GM18861 (cell line): ENCODE measurements around the gene NOP9.
A peak's percentile ranks its signal among the peaks of the same experiment; 100 is the strongest.

ENCODE experiments used
- ATAC-seq: cut with Tn5 transposase; IDR thresholded peaks from one replicate; pipeline ENCODE4 v1.9.1; 2021; ENCODE audit not compliant: unreplicated experiment

The NOP9 gene

GRCh38 chr14:24262821-24263733 is 36.6 kb upstream of the NOP9 start, which contains the start of gene TGM1:
Gene TGM1 (minus strand): TSS chr14:24263177. CDS start chr14:24262352, 825 bp downstream.
- ATAC-seq, result no peak

GRCh38 chr14:24263848-24264247 is 35.8 kb upstream of the NOP9 start:
- no peak for ATAC-seq

DNA sequence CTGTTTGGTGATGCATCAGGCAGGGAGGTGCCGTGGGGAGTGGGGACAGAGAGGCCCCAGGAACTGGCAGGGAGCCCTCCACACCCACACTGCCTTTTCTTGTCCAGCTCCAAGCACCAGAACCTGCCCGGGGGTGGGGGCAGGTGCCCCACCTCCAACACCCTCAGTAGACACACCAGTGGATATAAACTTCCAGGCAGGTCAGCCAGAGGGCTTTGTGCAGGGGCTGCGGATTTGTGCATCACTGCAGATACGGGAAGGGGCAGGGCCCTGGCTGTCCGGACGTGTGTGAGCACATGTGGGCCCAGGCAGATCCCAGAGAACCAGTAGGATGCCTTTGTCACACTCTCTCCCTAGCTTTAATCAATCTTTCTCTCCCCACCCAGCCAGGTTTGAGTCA is 35.4 kb upstream of the NOP9 start:
- ATAC-seq, result no peak

GRCh38 chr14:24266344-24267244 is 33.1 kb upstream of the NOP9 start:
- ATAC-seq, result no peak

DNA sequence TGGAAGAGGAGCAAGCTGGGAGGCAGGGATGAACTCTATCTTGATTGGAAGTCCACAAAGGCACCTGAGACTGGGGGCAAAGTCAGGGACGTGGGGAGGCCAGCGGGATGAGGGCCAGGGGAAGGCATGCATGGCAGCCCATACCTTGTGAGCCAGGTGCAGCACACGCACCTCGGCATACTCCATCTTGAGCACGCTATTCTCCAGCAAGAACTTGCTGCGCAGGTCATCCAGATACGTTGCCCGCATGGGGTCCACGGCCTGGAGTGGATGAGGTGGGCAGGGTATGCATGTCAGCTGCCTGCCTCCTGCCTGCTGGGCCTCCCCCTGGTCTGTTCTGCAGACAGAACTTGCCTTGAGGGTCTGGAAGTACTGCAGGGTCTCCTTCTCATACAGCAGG is 32.1 kb upstream of the NOP9 start:
- no peak for ATAC-seq

DNA sequence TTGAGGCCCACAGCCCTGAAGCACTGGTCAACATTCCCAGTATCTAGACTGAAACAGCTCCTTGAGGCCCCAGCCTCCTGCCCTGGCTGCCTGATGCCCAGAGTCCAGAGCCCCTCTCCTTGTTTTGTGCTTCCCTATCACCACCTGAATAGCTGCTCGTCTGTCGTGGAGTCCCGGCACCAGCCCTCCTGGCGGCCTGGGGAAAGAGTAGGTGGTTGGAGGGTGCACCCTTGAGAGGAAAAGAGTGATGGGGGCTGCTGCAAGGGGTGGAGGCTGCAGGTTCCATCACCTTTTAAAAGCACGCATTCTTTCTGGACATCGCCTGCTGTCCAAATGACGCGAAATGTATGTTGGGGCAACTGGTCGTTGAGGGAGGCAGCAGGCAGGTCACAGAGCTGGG is 31.4 kb upstream of the NOP9 start:
- no peak for ATAC-seq

DNA sequence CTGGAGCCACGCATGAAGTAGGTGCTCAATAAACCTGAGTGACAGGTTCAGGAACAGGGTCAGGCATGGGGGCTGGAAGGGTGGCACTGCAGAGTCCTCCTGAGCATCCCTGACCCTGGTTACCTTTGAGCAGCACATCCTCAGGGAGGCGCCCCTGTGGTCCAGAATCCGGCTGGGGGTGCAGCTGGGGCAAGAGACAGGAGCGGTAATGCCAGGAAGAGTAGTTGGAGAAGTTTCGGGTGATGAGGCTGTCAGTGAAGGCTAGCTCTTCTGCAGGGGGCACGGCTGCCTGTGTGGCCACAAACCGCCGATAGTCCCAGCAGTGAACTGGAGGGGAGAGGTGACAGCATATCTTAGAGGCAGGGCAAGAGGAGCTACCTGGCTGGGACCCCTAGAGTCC is 30.3 kb upstream of the NOP9 start:
- ATAC-seq, result no peak

DNA sequence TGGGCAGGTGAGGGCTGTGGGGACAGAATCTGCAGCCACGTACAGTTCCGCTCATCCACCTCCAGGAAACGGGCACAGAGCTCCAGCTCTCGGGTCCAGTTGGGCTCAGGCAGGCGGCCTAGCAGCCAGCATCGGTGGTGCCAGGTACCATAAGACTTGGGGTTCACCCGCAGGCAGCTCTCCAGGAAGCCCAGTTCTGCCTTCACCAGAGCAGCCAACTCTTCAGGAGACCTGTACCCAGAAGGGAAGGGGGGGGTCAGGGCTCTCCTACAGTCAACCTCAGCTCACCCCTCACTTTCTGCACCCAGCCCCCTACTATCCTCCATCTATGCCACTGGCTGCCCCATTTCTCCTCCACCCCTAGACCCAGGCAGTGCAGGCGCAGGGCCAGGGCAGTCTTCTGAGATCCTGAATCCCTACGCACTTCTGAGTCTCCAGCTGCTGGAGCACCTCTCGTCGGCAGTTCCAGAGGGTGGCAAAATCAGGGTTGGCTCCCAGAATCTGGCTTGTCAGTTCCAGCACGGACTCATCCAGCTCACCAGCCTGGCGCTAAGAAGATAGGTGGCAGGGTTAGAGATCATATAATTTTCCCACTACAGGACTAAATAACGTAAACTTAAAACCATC is 29.6 kb upstream of the NOP9 start:
- no peak for ATAC-seq

DNA sequence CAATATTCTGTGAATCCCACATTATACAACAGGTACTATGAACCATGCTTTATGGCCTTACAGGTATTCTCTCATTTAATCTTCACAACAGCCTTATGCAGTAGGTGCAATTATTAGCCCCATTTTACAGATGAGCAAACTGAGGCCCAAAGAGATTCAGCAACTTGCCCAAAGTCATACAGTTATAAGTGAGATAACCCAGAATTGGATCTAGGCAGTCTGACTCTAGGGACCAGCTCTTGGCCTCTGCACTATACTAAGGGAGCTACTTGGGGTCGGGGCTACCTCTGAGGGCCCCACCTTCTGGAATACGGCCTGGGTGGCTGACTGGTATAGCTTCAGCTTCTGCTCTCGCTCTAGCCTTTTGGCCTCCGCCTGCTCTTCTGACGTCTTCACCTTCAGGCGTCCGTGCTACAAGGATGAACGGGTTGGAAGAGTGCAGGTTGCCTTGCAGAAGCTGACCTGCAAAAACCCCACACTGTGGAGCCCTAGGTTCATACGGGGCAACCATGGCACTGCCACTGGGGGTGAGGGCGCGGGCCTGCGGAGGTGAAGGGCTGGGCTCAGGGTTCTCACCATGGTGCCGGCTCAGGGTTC is 29.0 kb upstream of the NOP9 start:
- ATAC-seq, result no peak

DNA sequence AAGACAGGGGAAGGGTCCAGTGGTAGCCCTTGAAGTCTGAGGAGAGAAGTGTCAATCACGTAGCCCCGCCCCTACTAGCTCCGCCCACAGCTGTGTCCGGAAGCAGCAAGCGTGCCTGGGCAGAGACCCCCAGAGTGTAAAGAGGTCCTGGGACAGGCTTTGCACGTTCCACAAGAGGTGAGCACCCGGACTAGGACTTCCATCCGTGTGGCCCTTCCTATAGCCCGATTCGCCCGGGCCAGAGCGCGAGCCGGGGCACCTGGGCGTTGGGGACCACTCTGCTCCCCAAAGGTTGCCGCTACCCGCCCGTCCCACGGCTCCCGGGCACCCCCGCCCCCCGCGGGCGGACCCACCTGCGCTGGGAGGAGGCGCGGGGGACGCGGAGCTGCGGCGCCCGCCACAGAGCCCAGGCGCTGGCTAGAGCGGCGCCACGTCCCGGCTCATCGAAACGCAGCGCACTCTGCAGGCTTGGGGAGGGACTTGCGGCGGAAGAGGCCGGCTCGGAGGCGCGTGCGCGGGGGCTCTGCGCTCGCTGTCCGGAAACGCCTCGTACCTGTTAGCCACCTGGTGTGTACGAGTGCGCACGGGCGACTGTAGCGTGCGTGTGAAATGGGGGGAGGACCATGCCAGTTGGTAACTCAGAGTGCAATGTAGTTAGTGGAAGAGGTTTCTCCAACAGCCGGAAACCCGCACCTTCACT is 28.4 kb upstream of the NOP9 start, which contains the start of gene RABGGTA:
Gene RABGGTA (minus strand): TSS at position 464 of the 700 bp plus-strand sequence. CDS start 482 bp downstream, outside the sequence.
- peak; percentile 71 for ATAC-seq

GRCh38 chr14:24271834-24272263 is 27.8 kb upstream of the NOP9 start:
- ATAC-seq, result no peak

GRCh38 chr14:24272467-24272866 is 27.2 kb upstream of the NOP9 start:
- ATAC-seq, result no peak

GRCh38 chr14:24273422-24273998 is 26.1 kb upstream of the NOP9 start:
- no peak for ATAC-seq

DNA sequence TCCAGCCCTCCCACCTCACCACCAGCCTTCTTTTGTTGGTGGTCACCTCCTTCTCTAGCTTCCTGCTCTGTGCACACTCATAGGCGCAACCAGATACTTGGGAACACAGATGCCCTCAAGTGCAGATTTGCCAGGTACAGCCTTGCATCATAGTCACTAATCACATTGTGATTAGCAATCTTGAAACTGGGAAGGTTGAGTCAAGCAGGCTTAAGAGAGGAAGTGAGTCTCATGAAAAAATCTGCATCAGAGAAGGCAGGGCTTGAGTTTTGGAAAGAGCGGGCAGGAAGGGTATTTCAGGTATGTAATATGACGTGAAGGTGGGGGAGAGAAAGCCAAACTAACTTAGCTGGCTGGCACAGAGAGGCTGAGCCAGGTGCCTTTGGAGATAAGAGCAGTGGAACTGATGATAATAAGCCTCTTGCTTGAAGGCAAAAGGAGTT is 25.5 kb upstream of the NOP9 start:
- peak; percentile 43 for ATAC-seq

GRCh38 chr14:24277071-24277470 is 22.6 kb upstream of the NOP9 start:
- ATAC-seq, result no peak

DNA sequence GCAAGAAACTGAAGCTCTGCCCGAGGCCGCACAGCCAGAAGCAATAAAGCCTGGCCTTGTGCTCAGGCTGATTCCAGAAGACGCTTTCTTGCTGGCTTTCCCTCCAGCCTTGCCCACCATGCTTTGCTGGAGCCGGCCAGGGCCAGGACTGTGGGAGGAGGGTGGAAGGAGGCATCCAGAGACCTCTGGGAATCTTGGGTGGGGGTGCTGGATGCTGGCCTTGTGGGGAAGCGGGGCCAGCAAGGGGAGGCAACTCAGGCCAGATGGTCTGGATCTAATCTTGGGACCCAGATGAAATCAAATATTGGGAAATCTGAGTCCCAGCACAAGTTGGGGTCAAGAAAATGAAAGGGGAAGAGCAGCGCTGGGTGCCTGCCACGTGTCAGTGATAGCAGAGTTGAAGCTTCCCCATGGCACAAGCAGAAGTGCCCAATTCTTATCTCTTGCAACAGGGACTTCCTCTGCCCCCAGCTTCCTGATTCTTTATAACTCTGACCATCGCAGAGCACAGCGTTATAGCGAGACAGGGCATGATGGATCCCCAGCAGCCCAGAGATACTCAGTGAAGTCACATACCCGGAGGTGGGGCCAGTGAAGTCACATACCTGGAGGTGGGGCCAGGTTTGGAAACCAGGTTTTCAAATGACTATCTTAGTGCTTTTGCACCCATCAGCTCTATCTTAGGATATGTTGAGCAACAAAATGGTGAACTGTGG is 21.9 kb upstream of the NOP9 start:
- no peak for ATAC-seq

DNA sequence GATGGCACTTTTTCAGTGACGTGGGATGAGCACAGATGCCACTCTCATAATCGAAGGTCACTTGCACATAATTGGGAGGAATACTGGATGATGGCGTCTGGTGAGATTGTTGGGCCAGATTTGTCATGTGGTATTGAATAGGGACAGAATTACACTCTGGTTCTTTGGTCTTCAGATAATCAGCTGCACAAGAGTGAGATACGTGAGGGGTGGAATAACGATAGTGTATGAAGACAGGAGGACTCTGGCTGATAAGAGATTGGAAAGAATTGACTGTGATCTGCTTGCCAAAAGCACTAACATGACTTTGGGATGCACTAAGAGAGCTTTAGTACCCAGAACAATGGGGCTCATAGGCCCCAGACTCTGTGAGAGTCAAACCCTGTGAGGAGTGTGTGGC is 21.2 kb upstream of the NOP9 start:
- no peak for ATAC-seq

- peak; percentile 74 for ATAC-seq
Observed at GRCh38 chr14:24279301-24280186, 20.1 kb upstream of the NOP9 start.
